GM19455 (cell line): Measurements from ENCODE around the gene XPO6.

Experiments used
- ATAC-seq: cut with Tn5 transposase; IDR thresholded peaks from one replicate; pipeline ENCODE4 v1.9.1; 2021; ENCODE audit not compliant: unreplicated experiment

The XPO6 gene

DNA sequence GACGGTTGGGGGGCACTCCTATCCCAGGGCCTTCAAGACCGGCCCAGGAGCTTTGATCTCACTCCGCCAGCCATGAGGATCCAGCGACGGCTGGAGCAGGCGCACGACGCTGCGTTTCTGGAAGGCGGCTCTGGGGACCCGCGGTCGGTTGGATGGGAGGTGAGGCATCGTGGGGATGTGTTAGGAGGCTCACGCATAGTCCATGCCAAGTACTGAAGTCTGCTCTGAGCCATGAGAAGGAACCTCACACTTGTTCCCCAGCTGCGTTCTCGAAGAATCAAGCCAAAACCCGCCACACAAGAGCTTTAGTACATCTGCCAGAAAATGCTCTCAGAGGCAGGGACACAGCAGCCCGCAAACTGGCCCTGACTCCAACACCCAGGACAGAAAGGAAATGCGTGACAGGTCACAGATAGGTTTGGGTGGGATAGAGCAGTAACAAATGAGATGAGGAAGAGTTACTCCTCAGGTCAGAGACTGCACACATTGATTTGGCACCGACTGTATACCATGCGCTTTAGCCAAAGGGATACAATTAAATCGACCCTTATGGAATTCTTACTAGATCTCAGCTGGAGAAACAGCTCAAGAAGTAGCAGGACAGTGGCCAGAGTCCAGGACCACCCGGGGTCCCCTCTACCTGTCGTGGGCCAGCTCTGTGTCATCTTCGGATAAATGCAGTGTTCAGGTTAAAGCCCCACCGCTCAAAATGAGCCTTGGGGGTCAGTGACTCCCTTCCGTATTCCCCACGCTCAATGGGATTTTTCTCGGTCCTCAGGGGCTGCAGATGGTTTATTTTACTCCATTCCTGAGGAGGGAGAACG lies 141.6 kb downstream of the XPO6 start:
- ATAC-seq = no peak

DNA sequence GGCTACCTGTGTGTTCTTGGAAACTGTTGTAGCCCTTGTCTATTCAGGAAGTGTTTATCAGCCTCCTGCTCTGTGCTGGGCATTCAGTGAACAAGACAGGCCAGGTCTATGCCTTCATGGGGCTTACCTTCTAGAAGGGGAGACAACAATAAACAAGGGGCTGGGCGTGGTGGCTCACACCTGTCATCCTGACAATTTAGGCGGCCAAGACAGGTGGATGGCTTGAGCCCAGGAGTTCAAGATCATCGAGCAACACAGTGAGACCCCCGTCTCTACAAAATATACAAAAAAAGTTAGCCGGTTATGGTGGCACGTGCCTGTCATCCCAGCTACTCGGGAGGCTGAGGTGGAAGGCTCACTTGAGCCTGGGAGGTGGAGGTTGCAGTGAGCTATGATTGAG lies 142.8 kb downstream of the XPO6 start:
- no peak for ATAC-seq

DNA sequence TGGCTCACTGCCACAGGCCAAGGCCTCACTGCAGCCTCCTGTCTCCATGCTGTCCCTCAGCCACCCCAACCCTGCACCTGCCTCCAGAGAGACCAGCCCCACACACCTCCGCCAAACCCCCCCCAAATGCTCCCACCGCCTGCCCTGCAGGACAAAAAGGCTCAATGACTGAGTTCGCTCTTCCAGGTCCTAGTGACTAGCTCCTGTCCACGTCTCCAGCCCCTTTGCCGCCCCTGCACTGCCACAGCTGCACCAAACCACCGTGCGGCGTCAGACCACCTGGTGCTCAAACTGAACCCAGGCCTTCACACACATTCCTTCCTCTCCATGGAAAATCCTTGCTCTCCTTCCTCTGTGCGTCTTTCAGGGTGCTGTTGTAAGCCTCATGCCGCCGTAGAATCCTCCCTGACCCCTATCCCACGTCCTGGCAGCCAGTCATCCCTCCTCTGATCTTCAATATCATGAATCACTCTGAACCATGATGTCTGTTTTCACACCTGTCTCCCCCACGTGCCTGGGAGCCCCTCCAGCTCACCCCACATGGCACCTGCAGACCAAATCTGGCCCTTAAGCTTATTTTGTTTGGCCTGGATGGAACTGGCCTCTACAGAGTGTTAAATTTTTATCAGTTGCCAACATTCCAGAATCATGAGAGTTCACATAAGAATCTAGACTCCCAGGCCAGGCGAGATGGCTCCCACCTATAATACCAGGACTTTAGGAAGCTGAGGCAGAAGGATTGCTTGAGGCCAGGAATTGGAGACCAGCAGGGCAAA lies 144.0 kb downstream of the XPO6 start:
- ATAC-seq = no peak

DNA sequence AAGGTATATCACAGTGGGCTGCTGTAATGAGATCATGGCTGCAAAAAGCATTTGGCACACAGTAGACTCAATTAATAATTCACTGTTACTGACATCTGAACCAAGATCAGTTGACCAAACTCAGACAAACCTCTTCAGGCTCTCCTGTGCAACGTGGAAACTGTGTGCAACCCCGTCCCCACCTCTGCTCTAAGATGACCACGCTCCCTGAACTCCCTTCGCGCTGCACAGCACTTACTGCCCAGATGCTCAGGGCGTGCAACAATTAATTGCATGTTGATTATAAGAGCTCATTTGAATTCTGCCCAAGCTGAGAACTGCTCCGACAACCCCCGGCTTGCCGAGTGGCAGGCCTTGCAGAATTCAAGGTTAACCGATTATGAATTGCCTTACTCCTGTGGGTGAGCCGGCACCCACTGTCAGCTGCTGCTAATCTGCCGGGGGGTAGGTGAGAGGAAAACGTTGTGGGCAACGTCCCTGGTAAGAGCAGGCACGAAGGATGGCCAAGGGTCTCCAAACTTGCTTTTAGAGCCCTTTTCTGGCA lies 147.0 kb downstream of the XPO6 start:
- ATAC-seq = no peak

DNA sequence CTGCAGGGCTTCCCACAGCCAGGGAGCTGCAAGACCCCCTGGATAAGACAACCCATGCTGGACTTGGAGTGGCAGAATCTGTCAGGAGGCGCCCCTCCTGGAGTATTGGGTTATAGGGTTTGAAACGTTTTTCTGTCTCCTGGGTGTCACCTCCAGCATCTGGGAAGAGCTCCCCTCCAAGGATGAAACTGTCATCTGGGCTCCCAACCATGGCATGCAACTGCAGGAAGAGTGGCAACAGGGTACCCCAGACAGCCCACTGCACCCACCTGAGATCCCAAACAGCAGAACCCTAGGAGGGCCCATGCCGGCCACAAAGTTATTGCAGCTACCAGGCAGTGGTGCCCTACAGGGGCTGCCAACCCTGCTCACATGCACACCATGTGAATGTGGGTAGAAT lies 147.6 kb downstream of the XPO6 start:
- no peak for ATAC-seq

DNA sequence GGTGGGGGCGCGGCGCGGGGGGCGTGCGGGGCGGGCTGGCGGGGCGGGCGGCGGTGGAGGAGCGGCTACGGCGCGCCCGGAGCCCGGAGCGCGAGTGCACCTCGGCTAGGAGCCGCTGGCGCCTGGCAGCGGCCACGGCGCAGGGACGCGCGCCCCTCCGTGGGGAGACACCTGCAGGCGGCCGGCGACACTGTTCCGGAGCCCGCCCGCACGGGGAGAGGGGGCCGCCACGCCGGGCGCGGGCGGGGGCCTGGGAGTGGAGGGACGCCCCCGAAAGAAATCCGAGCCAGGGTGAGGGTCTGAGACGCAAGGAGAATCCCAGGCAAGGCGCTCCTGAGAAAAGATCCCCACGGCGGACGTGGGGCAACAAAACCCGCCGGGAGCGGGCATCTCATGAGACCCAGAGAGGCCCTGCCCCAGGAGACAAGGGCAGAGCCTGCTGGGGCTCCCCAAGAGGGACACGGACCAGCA lies 148.1 kb downstream of the XPO6 start, which contains the start of gene GSG1L:
Gene GSG1L, minus strand, starts transcription at position 124 of the 471 bp plus-strand sequence. CDS start 290 bp downstream, outside the sequence.
- no peak for ATAC-seq

DNA sequence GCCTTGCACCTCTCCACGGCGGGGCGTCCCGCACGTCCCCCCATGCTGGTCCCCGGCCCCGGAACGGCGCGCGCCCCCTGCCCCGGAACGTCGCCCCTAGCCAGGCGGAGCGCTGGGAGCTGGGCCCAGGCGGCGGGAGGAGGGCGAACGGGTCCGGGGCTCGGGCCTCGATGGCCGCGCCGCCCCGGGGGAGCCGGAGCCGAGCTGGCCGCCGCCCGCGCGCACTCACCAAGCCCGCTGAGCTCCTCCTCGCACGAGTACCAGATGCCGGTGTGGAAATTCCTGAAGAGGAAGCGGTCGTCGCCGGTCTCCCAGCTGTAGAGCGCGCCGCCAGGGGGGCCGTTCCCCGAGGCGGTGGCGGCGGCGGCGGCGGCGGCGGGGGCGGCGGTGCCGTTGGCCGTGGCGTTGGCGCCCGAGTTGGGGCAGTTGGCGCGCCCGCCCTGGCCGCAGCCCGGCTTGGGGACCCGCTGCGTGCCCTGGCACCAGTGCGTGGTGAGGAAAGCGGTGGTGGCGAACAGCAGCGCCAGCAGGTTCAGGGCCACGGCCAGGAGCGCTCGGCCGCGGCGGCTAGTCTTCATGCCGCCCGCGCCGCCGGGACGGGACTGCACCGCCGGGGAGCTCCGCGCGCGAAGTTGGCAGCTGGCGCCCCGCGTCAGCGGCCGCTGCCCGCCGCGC lies 148.8 kb downstream of the XPO6 start:
- no peak for ATAC-seq

DNA sequence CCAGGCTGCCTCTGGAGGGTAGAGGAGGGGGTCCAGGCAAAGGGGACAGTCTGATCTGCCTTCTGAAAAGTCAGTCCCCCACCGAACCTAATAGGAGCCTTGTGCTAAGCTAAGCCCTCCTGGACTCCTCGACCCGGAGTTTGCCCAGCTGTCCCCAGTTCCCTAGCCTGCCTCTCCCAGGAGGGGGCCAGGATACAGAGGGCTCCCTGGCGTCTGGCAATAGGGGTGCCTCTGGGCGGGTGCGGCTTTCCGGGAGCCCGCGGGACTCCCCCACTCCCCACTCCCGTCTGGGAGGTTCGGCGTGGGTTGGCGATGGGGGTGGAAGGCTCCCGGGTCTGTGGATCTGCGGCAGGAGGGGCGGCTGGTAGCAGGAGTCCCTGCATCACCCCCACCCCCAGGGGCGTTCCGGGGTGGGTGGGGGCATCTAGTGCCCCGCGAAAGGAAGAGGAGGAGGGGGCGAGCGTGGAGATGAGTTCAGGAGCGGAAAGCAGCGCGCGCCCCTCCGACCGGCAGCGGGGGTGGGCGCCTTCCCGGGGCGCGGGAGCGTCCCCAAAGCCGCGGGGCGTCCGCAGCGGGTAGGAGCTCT lies 149.4 kb downstream of the XPO6 start:
- ATAC-seq = no peak

DNA sequence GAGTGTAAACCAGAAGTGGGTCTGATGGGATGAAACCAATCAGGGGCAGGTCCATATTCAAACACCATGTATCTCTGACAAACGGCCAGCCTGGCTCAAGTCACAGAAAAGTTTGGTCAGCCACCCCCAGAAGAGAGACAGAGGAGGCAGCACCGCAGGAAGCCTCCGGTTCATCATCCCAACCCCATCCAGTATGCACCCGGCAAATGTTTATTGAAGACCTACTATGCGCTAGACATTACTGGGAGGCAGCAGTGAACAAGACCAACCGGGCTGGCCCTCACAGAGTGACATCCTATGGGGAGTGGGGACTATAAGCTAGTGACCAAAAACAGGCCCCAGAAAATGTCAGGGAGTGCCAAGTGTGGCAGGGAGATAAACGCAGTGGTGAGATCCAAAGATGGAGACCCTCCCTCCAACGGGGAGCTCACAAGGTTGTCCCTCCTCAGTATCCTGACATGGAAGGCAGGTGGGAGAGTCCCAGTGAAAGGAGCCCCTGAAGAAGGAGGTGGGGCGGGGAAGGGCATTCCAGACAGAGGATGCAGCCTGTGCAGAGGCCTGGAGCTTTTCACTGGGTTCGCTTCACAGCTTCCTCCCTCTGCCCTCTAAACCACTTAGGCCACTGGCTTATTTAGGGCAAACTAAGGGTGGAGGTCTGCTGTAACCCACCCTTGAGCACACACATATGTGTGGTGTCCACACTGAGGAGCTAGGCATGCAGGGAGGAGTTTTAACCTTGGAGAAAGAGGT lies 150.2 kb downstream of the XPO6 start:
- ATAC-seq = no peak

DNA sequence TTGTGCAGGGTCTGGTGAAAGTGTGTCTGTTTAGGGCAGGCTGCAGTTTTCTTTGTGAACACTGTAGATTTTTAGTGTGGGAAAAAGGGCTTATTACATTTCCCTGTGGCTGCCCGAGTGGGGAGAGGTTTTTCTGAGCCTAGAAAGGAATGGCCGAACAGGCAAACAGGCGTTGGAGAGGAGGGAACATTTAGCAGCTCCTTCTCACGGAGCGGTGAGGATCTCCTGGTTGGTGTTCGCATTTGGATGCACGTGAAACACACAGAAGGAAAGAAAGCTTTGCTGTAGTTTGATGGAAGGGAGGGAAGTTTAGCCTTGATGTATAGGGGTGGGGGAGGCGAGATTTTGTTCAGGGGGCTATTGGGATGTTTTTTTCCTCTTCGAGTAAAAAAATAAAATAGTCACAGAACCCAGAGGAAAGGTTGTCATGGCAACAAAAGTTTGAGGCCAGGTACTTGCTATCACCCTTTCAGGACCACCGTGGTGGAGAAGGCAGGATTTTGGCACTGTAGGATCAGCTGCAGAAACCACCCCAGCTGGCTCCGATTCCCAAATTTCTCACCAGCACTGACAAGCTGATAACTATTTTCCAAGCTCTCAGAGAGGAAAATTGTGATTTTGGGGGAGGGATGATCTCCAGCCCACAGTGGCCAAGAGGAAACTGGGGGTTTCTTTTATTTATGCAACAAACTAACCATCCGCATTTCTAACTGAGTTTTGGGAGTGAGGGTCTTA lies 151.8 kb downstream of the XPO6 start:
- no peak for ATAC-seq

DNA sequence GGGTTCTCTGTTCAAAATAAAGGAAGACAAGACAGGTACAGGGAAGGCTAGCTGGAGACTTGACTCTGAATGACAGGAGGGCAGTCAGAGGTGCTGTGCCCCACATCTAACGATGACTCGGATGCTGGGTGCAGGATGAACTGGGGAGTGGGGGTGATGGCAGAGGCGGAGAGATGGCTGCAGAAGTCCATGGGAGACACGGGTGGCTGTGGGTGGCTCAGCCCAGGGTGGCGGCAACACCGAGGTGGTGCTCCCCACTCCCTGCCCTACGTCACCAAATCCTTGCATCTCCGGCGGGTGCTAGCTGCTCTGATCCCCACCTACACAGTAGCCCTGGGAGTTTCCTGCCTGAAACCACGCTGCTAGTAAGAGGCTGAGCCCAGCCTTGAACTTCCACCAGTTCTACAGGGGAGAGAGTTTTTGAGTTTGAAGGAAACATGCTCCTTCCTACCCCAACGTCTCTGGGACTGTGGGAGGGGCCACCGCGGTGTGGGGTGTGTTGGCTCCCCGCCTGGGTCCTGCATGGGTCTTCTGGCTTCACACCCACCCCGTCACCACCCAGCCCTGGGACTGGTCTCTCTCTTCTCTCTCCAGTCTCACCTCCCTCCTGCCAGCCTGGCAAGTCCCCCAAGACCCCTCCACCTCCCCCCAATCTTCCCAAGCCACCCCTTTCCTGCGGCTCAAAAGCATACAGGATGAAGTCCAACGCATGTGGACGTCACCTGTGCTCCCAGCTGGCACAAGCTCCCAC lies 152.8 kb downstream of the XPO6 start:
- no peak for ATAC-seq

DNA sequence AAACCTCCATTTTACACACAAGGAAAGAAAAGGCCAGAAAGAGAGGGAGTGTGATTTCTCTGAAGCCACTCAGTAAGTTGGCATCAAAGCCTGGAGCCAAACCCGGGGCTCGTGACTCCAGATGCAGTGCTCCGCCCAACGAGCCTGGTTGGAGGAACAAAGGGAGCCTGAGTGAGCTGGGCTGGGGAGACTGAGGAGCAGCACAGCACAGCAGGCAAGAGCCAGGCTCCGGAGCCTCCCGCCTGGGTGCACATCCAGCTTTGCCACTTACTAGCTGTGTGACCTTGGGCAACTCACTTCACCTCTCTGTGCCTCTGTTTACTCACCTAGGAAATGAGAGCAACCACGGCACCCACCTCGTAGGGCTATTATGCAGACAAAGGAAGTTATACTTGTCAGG lies 153.8 kb downstream of the XPO6 start:
- ATAC-seq = no peak

DNA sequence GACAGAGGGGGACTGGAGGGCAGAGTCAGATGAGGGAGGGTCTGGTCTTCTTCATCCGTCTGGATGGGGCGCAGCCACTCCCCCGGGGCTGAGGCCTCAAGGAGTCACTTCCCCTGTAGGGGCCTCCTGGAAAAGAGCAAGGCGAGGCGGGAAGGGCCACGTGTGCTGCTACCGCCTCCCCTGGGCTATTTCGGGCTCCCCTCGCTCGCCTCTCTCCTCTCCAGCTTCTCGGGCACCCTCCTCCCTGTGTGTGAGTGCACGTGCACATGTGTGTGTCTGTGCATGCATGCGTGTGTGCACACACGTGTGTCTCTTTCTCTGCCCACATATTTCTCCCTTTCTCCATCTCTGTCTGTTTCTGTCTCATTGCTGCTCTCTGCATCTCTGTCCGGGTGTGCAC lies 158.3 kb downstream of the XPO6 start:
- ATAC-seq = no peak

DNA sequence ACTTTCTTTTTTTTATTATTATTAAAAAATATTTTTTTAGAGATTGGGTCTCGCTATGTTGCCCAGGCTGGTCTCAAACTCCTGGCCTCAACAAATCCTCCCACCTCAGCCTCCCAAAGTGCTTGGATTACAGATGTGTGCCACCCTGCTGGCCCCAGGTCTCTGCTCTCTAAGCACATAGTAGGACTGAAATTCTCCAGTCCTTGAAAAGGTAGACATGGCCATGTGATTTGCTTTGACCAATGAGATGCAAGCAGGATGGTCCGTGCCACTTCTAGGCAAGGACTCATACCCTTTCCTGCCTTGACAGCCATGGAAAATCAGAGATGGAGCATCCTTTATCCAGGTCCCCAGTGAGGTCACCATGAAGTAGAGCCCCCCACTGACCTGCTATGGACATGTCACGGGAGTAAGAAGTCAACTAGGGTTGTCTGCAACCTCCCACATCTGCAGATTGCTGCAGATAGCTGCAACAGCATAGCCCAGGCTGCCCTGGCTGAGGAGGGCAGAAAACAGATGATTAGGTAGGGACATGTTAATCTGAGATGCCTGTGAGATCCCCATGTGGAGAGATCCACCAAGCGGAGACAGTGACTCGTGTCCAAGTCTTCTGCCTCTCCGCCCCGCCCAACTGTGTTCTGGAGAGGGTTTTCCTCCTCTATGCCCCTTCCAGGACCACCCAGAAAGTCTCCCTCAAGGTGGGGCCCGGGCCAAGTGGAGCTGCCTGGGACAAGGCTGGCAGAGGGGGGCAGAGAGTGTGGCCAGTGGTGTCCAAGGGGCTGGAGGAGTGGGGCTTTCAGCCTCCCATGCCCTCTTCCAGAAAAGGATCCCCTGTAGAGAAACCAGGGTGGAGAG lies 159.3 kb downstream of the XPO6 start:
- ATAC-seq = no peak

DNA sequence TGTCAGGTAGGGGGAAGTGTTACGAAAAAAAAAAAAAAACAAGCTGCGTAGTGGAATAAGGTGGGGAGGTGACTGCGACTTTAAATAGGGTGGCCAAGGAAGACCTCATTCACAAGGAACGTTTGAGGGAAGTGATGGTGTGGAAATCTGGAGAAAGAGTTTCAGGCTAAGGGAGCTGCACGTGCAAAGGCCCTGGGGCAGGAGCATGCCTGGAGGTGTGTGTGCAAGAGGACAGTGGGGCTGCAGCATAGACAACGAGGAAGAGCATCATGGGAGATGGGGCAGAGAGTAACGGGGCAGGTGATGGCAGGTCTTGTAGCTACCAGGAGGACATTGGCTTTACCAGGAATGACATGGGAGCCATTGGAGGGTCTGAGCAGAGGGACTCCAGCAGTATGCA lies 160.3 kb downstream of the XPO6 start:
- ATAC-seq = no peak
